ENCODE results near the gene FKBP11.

DNA sequence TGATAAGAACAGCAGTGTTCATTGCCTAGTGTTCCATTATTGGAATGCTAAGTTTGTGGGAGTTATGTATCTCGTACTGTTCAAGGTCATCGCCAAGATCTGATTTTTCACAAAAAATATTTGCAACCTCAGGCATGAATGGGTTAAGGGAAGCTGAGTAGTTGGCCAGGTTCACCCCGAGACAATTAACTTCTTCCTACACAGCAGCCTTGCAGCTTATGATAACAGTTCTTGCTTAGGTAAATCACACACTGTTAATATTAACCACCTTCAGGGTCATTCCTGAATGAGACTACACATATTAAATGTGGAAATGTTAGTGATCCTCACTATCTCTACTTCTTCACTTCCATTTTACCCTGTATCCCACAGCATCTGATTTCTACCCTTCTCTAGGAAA is 18.0 kb downstream of the FKBP11 start:
- no peak for TF ChIP-seq POLR2A (IDR thresholded peaks at IDR 0.05)
- TF ChIP-seq, protein P1, sequence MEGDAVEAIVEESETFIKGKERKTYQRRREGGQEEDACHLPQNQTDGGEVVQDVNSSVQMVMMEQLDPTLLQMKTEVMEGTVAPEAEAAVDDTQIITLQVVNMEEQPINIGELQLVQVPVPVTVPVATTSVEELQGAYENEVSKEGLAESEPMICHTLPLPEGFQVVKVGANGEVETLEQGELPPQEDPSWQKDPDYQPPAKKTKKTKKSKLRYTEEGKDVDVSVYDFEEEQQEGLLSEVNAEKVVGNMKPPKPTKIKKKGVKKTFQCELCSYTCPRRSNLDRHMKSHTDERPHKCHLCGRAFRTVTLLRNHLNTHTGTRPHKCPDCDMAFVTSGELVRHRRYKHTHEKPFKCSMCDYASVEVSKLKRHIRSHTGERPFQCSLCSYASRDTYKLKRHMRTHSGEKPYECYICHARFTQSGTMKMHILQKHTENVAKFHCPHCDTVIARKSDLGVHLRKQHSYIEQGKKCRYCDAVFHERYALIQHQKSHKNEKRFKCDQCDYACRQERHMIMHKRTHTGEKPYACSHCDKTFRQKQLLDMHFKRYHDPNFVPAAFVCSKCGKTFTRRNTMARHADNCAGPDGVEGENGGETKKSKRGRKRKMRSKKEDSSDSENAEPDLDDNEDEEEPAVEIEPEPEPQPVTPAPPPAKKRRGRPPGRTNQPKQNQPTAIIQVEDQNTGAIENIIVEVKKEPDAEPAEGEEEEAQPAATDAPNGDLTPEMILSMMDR (IDR thresholded peaks at IDR 0.05) = no peak
